OCI-LY3 (cell line): ENCODE results near the gene LENEP.

Experiments
- H2AFZ ChIP-seq: fragments of 200-600, 300-600 bp; shearing (Covaris generic); 2 replicates; pipeline ENCODE4 v1.6.0; 2014; ENCODE audit warnings: antibody characterized with exemption, low read depth, low read length
- H3K27ac ChIP-seq: fragments of 200-600, 300-600 bp; sonication (generic); 2 replicates; pipeline ENCODE4 v1.5.1; 2014; ENCODE audit warnings: mild to moderate bottlenecking, low read length, moderate library complexity, mixed read lengths
- H3K27me3 ChIP-seq: fragments of 200-600, 300-600 bp; sonication (generic); 2 replicates; pipeline ENCODE4 v1.6.1; 2014; ENCODE audit warnings: low read depth, low read length, mixed read lengths
- H3K36me3 ChIP-seq: fragments of 200-600, 300-600 bp; sonication (generic); replicated peaks from 2 replicates; pipeline ENCODE3; 2014; ENCODE audit warnings: low read depth, low read length, mixed read lengths
- H3K4me1 ChIP-seq: fragments of 300-600, 200-600 bp; sonication (generic); 2 replicates; pipeline ENCODE4 v1.6.1; 2014; ENCODE audit warnings: low read length, mixed read lengths
- H3K4me2 ChIP-seq: fragments of 200-600, 300-600 bp; sonication (generic); 2 replicates; pipeline ENCODE4 v1.6.1; 2014; ENCODE audit warnings: low read length, mixed read lengths
- H3K4me3 ChIP-seq: fragments of 300-600, 200-600 bp; sonication (generic); 2 replicates; pipeline ENCODE4 v1.5.1; 2014; ENCODE audit warnings: antibody characterized with exemption, mild to moderate bottlenecking, low read length, moderate library complexity
- H3K79me2 ChIP-seq: fragments of 300-600, 200-600 bp; shearing (Covaris generic); 2 replicates; pipeline ENCODE4 v1.6.1; 2014; ENCODE audit warnings: mild to moderate bottlenecking, low read length, mixed read lengths
- H3K9ac ChIP-seq: fragments of 300-600, 200-600 bp; shearing (Covaris generic); 2 replicates; pipeline ENCODE4 v1.6.0; 2014; ENCODE audit warnings: mild to moderate bottlenecking, low read length, moderate library complexity
- H3K9me3 ChIP-seq: fragments of 200-600, 300-600 bp; shearing (Covaris generic); 2 replicates; pipeline ENCODE4 v1.6.1; 2014; ENCODE audit warnings: low read length, mixed read lengths; ENCODE audit not compliant: insufficient read depth
- H4K20me1 ChIP-seq: fragments of 200-600, 300-600 bp; sonication (generic); 2 replicates; pipeline ENCODE4 v1.6.1; 2016; ENCODE audit warnings: low read length, mixed read lengths; ENCODE audit not compliant: insufficient read depth
- CTCF ChIP-seq: fragments of 200-600, 300-600 bp; sonication (generic); IDR thresholded peaks from 2 replicates; pipeline ENCODE4 v1.5.1; 2014; ENCODE audit warnings: antibody characterized with exemption, low read length, low read depth
- EZH2phosphoT487 ChIP-seq: fragments of 200-600 bp; shearing (Covaris generic); IDR thresholded peaks from 2 replicates; pipeline ENCODE4 v1.6.1; 2018; ENCODE audit warnings: antibody characterized with exemption, mixed run types, low read depth

LENEP gene

GRCh38 chr1:155006601-155007101 lies 13.3 kb downstream of the LENEP start:
- H4K20me1 ChIP-seq, result peaks cover 39% of the 10 kb centered on the region

GRCh38 chr1:155007251-155007828 lies 14.0 kb downstream of the LENEP start:
- H3K4me2 ChIP-seq, result peak overlapping the region; percentile 97
- H3K27me3 ChIP-seq, result no peaks in the 10 kb centered on the region
- H3K36me3 ChIP-seq, result peaks cover 11% of the 10 kb centered on the region
- peaks cover 59% of the 10 kb centered on the region for H3K79me2 ChIP-seq
- H3K9ac ChIP-seq, result peak overlapping the region; percentile 96; the same call in 1 of the 2 replicates
- no peak overlapping the region for H2AFZ ChIP-seq
- H3K4me1 ChIP-seq, result peaks cover 57% of the 10 kb centered on the region
- peaks cover 41% of the 10 kb centered on the region for H4K20me1 ChIP-seq
- TF ChIP-seq CTCF (no peak), EZH2phosphoT487 (no peak)
- H3K27ac ChIP-seq, result peak overlapping the region; percentile 92
- H3K9me3 ChIP-seq, result no peaks in the 10 kb centered on the region
- H3K4me3 ChIP-seq, result peak overlapping the region; percentile 16; the same call in 1 of the 2 replicates

More at GRCh38 chr1:155006601-155007101, 13.3 kb downstream of the LENEP start:
- peaks cover 59% of the 10 kb centered on the region for H3K79me2 ChIP-seq
- no peak for TF ChIP-seq EZH2phosphoT487
- TF ChIP-seq CTCF, result no peak
- peak overlapping the region; percentile 93 for H3K4me3 ChIP-seq
- peaks cover 57% of the 10 kb centered on the region for H3K4me1 ChIP-seq
- H3K9ac ChIP-seq, result peak overlapping the region; percentile 96; the same call in 1 of the 2 replicates
- H3K27ac ChIP-seq, result peak overlapping the region; percentile 92
- H3K9me3 ChIP-seq, result no peaks in the 10 kb centered on the region
- H3K27me3 ChIP-seq, result no peaks in the 10 kb centered on the region
- peaks cover 10% of the 10 kb centered on the region for H3K36me3 ChIP-seq
- no peak overlapping the region for H2AFZ ChIP-seq
- H3K4me2 ChIP-seq, result peak overlapping the region; percentile 97

GRCh38 chr1:155008015-155008941 lies 14.9 kb downstream of the LENEP start:
- H3K27ac ChIP-seq, result no peak overlapping the region
- H3K36me3 ChIP-seq, result peaks cover 13% of the 10 kb centered on the region
- no peaks in the 10 kb centered on the region for H3K27me3 ChIP-seq
- H3K9me3 ChIP-seq, result no peaks in the 10 kb centered on the region
- peak overlapping the region; percentile 16; the same call in 1 of the 2 replicates for H3K4me3 ChIP-seq
- H4K20me1 ChIP-seq, result peaks cover 51% of the 10 kb centered on the region
- H3K4me2 ChIP-seq, result peak overlapping the region; percentile 97
- peak overlapping the region; percentile 96; the same call in 1 of the 2 replicates for H3K9ac ChIP-seq
- H2AFZ ChIP-seq, result no peak overlapping the region
- peaks cover 52% of the 10 kb centered on the region for H3K79me2 ChIP-seq
- no peak for TF ChIP-seq CTCF
- no peak for TF ChIP-seq EZH2phosphoT487
- peaks cover 57% of the 10 kb centered on the region for H3K4me1 ChIP-seq

GRCh38 chr1:155009221-155009711 lies 15.9 kb downstream of the LENEP start:
- no peak overlapping the region for H3K4me2 ChIP-seq
- no peak overlapping the region for H3K27ac ChIP-seq
- peaks cover 55% of the 10 kb centered on the region for H3K4me1 ChIP-seq
- peaks cover 60% of the 10 kb centered on the region for H4K20me1 ChIP-seq
- no peak overlapping the region for H3K9ac ChIP-seq
- no peak for TF ChIP-seq CTCF
- TF ChIP-seq EZH2phosphoT487, result no peak
- no peaks in the 10 kb centered on the region for H3K9me3 ChIP-seq
- no peaks in the 10 kb centered on the region for H3K27me3 ChIP-seq
- H3K4me3 ChIP-seq, result no peak overlapping the region
- H3K79me2 ChIP-seq, result peaks cover 42% of the 10 kb centered on the region
- H2AFZ ChIP-seq, result no peak overlapping the region
- H3K36me3 ChIP-seq, result peaks cover 10% of the 10 kb centered on the region
